ENCODE measurements around the gene ARID3A.
"Not testable (repeated sequence)": the region's sequence is repeated elsewhere in the genome, so short reads cannot be mapped to it uniquely, and the experiment has no call there.

ARID3A gene

GRCh38 chr19:925526-926322 lies at the start of gene ARID3A:
TSS of gene ARID3A (plus strand) at chr19:926035. CDS start at chr19:929529, 3,494 bp downstream.
- DNase-seq: peak; percentile 70

- no peak for DNase-seq
These were observed 49.7 kb upstream of the ARID3A start for GRCh38 chr19:876089-876488.

GRCh38 chr19:876780-877314 lies 49.0 kb upstream of the ARID3A start:
- DNase-seq: no peak

GRCh38 chr19:877992-878660 lies 47.7 kb upstream of the ARID3A start:
- not testable (repeated sequence) for DNase-seq

GRCh38 chr19:878751-879561 lies 46.9 kb upstream of the ARID3A start:
- DNase-seq: not testable (repeated sequence)

- no peak for DNase-seq
These were observed 46.0 kb upstream of the ARID3A start for GRCh38 chr19:879711-880438.

- DNase-seq: no peak
These were observed 44.3 kb upstream of the ARID3A start for GRCh38 chr19:881385-882071.

- DNase-seq: no peak
These were observed 42.9 kb upstream of the ARID3A start for GRCh38 chr19:882871-883497.

GRCh38 chr19:883661-884211 lies 42.1 kb upstream of the ARID3A start:
- no peak for DNase-seq

- DNase-seq: no peak
These were observed 41.2 kb upstream of the ARID3A start for GRCh38 chr19:884420-885211.

- DNase-seq: no peak
These were observed 40.2 kb upstream of the ARID3A start for GRCh38 chr19:885536-886224.

- no peak for DNase-seq
These were observed 38.8 kb upstream of the ARID3A start for GRCh38 chr19:887072-887471.

GRCh38 chr19:887599-887998 lies 38.2 kb upstream of the ARID3A start:
- no peak for DNase-seq

- peak; percentile 56 for DNase-seq
These were observed 37.1 kb upstream of the ARID3A start for GRCh38 chr19:888581-889385.

GRCh38 chr19:889662-890295 lies 36.1 kb upstream of the ARID3A start:
- DNase-seq: no peak

GRCh38 chr19:890831-891230 lies 35.0 kb upstream of the ARID3A start:
- DNase-seq: no peak

GRCh38 chr19:891421-892200 lies 34.2 kb upstream of the ARID3A start:
- DNase-seq: not testable (repeated sequence)

Measured in activated CD4-positive, alpha-beta T cell treated with anti-CD3 and anti-CD28 coated beads, Interleukin-2, amount 50 U/mL, for 1 hour (primary cell).